GM21515 (cell line): ENCODE measurements around the gene GRWD1.

Source experiments
- ATAC-seq: cut with Tn5 transposase; IDR thresholded peaks from one replicate; pipeline ENCODE4 v1.9.1; 2021; ENCODE audit not compliant: unreplicated experiment

Gene GRWD1

GRCh38 chr19:48445606-48446481 is at the start of gene GRWD1:
Gene GRWD1, plus strand, starts transcription at chr19:48445983. Its CDS starts 23 bp downstream, at chr19:48446006.
- peak; percentile 75 for ATAC-seq

GRCh38 chr19:48396016-48396823 is 49.6 kb upstream of the GRWD1 start:
- ATAC-seq, result no peak

- ATAC-seq, result no peak
Measured at GRCh38 chr19:48396824-48397176, 49.0 kb upstream of the GRWD1 start.

GRCh38 chr19:48397263-48398101 is 48.3 kb upstream of the GRWD1 start:
- ATAC-seq, result no peak

GRCh38 chr19:48398102-48398374 is 47.7 kb upstream of the GRWD1 start:
- no peak for ATAC-seq

- ATAC-seq, result no peak
Measured at GRCh38 chr19:48398375-48399235, 47.2 kb upstream of the GRWD1 start.

GRCh38 chr19:48400018-48400742 is 45.6 kb upstream of the GRWD1 start:
- ATAC-seq, result no peak

GRCh38 chr19:48401287-48401686 is 44.5 kb upstream of the GRWD1 start:
- ATAC-seq, result no peak

- ATAC-seq, result no peak
Measured at GRCh38 chr19:48403606-48404005, 42.2 kb upstream of the GRWD1 start.

GRCh38 chr19:48405010-48405659 is 40.6 kb upstream of the GRWD1 start:
- ATAC-seq, result no peak

GRCh38 chr19:48405850-48406249 is 39.9 kb upstream of the GRWD1 start:
- ATAC-seq, result no peak

GRCh38 chr19:48413879-48414587 is 31.8 kb upstream of the GRWD1 start:
- no peak for ATAC-seq

GRCh38 chr19:48415395-48415794 is 30.4 kb upstream of the GRWD1 start:
- ATAC-seq, result no peak

- ATAC-seq, result no peak
Measured at GRCh38 chr19:48415806-48416221, 30.0 kb upstream of the GRWD1 start.

- no peak for ATAC-seq
Measured at GRCh38 chr19:48417421-48417820, 28.4 kb upstream of the GRWD1 start.

- no peak for ATAC-seq
Measured at GRCh38 chr19:48418317-48419064, 27.3 kb upstream of the GRWD1 start.

- peak; percentile 70 for ATAC-seq
Measured at GRCh38 chr19:48419158-48419920, 26.4 kb upstream of the GRWD1 start.
